GM21515 (cell line): ENCODE data around the gene XPR1.

Source experiments
- ATAC-seq: cut with Tn5 transposase; IDR thresholded peaks from one replicate; pipeline ENCODE4 v1.9.1; 2021; ENCODE audit not compliant: unreplicated experiment

XPR1 gene

GRCh38 chr1:180912211-180912800 lies 280.5 kb downstream of the XPR1 start:
- no peak for ATAC-seq

GRCh38 chr1:180912801-180913565 lies 281.2 kb downstream of the XPR1 start, which contains the start of gene KIAA1614:
KIAA1614 (plus strand) TSS chr1:180912897; CDS start chr1:180913244, 347 bp downstream.
- no peak for ATAC-seq

- ATAC-seq, result no peak
Observed at GRCh38 chr1:180915426-180915965, 283.7 kb downstream of the XPR1 start.

GRCh38 chr1:180916012-180916770 lies 284.4 kb downstream of the XPR1 start:
- no peak for ATAC-seq

GRCh38 chr1:180916771-180917170 lies 284.9 kb downstream of the XPR1 start:
- ATAC-seq, result no peak

GRCh38 chr1:180917306-180918065 lies 285.7 kb downstream of the XPR1 start:
- ATAC-seq, result no peak

- peak; percentile 46 for ATAC-seq
Observed at GRCh38 chr1:180918519-180918918, 286.7 kb downstream of the XPR1 start.

GRCh38 chr1:180919183-180919700 lies 287.4 kb downstream of the XPR1 start:
- ATAC-seq, result no peak

- no peak for ATAC-seq
Observed at GRCh38 chr1:180920193-180920592, 288.4 kb downstream of the XPR1 start.

- ATAC-seq, result no peak
Observed at GRCh38 chr1:180920702-180921101, 288.9 kb downstream of the XPR1 start.

GRCh38 chr1:180921386-180921785 lies 289.6 kb downstream of the XPR1 start:
- no peak for ATAC-seq

- ATAC-seq, result no peak
Observed at GRCh38 chr1:180921891-180922630, 290.2 kb downstream of the XPR1 start.

- ATAC-seq, result no peak
Observed at GRCh38 chr1:180922631-180923015, 290.8 kb downstream of the XPR1 start.

- ATAC-seq, result no peak
Observed at GRCh38 chr1:180923021-180923841, 291.4 kb downstream of the XPR1 start.

GRCh38 chr1:180923887-180924286 lies 292.1 kb downstream of the XPR1 start:
- ATAC-seq, result no peak

GRCh38 chr1:180924939-180925338 lies 293.1 kb downstream of the XPR1 start:
- ATAC-seq, result no peak

GRCh38 chr1:180925471-180926051 lies 293.7 kb downstream of the XPR1 start:
- no peak for ATAC-seq

GRCh38 chr1:180926164-180926981 lies 294.6 kb downstream of the XPR1 start:
- ATAC-seq, result no peak
